Activated CD4-positive, alpha-beta T cell treated with anti-CD3 and anti-CD28 coated beads, Interleukin-2, amount 50 U/mL, for 1 hour (primary cell): ENCODE data around the gene AOC3.
"Not testable (repeated sequence)": the region's sequence is repeated elsewhere in the genome, so short reads cannot be mapped to it uniquely, and the experiment has no call there.

Source experiments
- DNase-seq: peaks from one replicate; pipeline ENCODE4 v3.0.0-alpha.2; 2020

The AOC3 gene

DNA sequence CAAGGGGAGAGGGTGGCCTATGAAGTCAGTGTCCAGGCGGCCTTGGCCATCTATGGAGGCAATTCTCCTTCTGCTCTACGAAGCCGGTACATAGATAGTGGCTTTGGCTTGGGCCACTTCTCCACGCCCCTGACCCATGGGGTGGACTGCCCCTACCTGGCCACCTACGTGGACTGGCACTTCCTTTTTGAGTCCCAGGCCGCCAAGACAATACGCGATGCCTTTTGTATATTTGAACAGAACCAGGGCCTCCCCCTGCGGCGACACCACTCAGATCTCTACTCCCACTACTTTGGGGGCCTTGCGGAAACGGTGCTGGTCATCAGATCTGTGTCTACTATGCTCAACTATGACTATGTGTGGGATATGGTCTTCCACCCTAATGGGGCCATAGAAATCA is 17.3 kb downstream of the AOC3 start:
- no peak for DNase-seq

DNA sequence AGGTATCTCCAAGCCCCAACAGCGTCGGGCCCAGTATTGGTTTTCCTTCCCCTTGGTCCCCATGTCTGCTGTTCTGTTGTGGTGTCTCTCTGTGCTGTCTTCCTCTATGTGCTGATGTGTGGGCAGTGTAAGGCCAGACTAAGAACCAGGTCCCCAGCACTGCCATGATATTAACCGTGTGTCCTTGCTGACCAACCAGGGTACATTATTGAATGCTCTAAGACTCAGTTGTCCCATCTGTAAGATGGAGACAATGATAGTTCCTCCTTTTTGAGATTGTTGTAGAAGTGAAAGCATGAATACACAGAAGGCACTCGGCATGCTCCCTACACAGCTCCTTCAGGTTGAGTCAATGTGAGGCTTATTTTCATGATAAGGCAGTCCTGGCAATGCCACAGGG is 20.6 kb downstream of the AOC3 start:
- no peak for DNase-seq

DNA sequence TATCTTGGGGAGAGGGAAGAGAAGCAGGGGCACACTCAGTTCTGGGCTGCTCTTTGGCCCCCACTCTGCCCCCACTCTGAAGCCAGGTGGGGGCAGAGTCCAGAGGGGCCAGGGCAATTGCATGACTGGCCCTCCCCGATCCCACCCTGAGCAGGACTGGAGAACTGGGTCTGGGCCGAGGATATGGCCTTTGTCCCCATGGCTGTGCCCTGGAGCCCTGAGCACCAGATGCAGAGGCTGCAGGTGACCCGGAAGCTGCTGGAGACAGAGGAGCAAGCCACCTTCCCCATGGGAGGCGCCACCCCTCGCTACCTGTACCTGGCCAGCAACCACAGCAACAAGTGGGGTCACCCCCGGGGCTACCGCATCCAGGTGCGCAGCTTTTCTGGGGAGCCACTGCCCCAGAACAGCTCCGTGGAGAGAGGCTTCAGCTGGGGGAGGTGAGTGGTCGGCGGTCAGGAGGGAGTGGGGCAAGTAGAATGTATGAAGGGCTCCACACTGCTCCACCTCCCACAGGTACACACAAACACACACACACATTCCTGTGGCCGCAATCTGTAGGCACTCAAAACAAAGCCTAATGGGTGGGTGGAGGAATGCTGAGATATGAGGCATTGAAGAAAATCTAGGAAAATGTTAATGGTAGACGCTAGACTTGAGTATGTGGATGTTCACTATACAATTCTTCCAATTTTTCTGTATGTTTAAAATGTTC is 21.4 kb downstream of the AOC3 start:
- no peak for DNase-seq

DNA sequence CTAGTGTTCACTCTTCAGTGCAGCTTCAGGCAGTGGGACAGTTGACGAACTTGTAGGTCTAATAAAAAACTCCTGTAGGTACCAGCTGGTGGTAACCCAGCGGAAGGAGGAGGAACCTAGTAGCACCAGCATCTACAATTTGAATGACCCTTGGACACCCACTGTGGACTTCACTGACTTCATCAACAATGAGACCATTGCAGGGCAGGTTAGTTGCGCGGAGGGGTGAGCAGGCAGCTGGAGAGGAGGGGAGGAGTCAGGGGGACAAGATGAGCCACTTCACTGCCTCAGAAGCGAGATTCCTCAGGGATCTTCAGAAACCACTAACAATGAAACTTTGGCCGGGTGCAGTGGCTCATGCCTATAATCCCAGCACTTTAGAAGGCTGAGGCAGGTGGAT is 22.3 kb downstream of the AOC3 start:
- DNase-seq, result no peak

- not testable (repeated sequence) for DNase-seq
These were observed 23.1 kb downstream of the AOC3 start for GRCh38 chr17:42873932-42874695.

- no peak for DNase-seq
These were observed 26.0 kb downstream of the AOC3 start for GRCh38 chr17:42877037-42877436.

- no peak for DNase-seq
These were observed 27.3 kb downstream of the AOC3 start for GRCh38 chr17:42878123-42878880.

DNA sequence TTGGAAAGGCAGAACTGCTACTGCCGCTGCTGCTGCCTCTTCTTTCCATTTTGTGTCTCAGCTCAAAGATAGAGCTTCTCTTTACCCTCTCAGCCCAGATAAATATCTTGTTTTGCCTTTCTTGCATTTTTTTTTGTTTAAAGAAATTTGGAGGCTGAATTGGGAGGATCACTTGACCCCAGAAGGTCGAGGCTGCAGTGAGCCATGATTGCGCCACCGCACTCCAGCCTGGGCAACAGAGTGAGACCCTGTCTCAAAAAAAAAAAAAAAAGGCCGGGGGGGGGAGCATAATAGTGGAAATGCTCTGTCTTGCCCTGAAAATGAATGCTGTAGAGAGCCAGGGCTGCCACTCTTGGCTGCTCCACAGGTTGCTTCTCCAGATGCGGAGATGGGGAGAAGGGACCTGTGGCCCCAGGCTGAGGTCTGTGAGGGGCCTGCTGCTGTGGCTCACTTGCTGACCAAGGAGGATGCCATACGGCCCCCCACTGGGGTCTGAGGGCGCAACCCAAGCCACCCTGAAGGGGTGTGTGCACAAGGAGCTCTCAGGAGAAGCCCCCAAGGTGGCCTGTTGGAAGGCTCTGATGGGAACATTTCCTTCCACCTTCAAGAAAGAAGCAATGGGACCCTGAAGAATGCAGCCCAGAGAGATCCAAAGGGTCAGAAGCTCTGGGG is 28.1 kb downstream of the AOC3 start:
- no peak for DNase-seq

DNA sequence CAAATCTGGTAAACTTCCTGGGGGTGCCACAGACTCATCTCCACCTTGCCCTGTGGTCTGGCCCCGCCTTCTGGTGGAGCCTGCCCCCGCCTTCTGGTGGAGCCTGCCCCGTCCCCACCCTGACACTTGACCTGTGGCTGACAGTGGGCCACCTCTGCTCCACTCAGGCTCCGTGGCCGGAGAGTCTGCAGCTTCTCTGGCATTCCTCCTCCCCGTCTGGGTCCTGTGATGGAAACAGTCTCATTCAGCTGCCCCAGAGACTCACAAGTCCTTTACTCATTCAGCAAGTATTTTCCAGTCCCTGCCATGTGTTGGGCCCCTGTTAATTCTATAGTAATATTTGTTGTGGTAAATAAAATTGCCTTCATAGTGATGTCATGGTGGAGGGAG is 28.6 kb downstream of the AOC3 start:
- DNase-seq, result no peak

GRCh38 chr17:42880776-42881310 is 29.8 kb downstream of the AOC3 start:
- DNase-seq, result no peak

- DNase-seq, result not testable (repeated sequence)
These were observed 30.7 kb downstream of the AOC3 start for GRCh38 chr17:42881706-42882105.

- DNase-seq, result no peak
These were observed 31.2 kb downstream of the AOC3 start for GRCh38 chr17:42882166-42882565.

GRCh38 chr17:42883802-42884558 is 33.0 kb downstream of the AOC3 start:
- DNase-seq, result no peak

DNA sequence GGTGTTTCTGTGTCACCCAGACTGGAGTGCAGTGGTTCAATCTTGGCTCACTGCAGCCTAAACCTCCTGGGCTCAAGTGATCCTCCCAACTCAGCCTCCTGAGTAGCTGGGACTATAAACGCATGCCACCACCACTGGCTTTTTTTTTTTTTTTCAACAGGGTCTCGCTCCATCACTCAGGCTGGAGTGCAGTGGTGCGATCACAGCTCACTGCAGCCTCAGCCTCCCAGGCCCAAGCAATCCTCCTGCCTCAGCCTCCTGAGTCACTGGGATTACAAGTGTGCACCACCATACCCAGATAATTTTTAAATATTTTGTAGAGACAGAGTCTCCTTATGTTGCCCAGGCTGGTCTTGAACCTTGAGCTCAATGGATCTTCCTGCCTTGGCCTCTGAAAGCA is 34.8 kb downstream of the AOC3 start:
- not testable (repeated sequence) for DNase-seq

DNA sequence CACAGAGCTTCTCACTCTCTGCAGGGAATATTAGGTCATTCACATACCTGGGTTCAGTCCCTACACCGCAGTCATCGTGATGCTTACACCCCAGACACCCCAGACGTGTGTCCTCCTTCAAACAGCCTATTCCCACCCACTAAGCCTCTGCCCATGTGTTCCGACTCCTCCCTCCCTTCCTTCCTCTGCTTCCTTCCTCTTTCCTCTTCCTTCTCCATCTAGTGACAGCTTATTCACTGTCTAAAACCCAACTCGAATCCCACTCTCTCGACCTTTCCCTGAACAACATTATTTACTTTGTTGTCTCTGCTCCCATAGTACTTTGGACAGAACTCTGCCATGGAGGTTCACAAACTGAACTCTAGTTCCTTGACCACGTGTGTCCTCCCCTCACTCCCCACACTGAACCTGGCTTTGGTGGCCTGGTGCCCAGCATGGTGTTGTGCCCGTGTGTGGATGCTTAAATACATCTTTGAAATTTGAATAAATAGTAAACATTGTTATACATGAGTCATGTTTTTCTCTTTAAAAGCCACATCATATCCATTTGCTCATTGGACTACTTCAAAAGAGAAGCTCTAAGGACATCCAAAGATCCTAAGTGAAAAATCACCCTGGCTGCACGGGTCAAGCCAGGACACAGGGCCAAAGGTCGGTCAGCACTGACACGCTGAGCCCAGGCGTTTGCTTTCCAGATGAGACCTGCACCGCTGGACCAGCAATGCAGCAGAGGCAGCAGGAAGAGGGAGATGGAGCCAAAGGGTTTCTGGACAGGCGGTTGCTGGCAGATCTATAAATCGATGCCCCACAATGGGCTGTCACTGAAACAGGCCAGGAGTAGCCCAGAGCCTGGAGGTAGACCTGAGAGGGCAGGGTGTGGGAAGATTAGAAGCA is 35.5 kb downstream of the AOC3 start:
- no peak for DNase-seq

DNA sequence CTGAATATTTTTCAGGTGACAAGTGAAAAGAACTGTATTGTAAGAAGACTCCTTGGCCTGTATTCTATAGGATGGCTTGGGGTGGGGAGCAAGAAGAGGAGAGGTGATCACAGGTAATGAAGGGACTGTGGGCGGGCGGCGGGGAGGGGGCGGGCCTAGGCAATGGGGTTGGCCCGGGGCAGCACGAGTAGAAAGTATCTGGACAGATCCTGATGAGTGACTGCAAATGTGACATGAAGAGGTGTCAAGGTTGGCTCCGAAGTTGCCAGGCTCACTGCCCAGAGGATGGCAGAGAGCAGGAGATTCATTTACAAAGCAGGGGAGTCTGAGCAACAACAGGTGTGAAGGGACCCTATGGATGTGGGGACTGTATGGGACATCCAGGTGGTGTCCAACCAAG is 38.8 kb downstream of the AOC3 start:
- DNase-seq, result no peak

GRCh38 chr17:42891539-42892152 is 40.6 kb downstream of the AOC3 start:
- DNase-seq, result no peak

GRCh38 chr17:42893359-42893758 is 42.4 kb downstream of the AOC3 start:
- DNase-seq, result no peak

DNA sequence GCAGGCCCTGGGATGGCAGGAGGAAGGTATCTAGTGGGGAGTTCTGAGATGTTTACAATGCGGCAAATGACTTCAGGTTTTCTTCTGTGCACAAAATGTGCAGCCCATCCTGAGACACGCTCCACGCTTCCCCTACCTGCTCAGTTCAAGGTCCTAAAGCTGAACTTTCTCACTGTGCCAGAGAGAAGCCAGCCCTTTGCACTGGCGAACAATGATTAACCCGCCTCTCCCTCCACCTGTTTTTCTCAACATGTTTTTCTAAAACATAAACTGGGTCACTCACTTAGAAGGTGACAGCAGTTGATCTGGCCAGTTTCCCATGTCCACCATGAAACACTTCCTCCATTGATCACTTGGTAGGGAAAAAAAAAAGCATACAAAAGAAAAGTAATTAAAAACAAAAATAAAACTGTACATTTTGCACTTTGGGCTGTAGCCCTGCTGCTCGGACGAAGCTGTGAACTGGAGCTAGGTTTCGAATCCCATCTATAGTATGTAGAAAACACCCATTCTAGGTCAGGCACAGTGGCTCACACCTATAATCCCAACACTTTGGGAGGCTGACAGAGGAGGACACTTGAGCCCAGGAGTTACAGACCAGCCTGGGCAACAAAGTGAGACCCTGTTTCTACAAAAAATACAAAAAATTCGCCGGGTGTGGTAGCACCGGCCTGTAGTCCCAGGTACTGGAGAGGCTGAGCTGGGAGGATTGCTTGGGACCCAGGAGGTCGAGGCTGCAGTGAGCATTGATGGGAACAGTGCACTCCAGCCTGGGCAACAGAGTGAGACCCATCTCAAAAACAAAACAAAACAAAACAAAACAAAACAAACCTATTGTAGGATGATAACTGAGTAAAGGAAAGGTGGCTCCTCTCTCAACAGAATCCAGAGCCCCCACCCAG is 43.5 kb downstream of the AOC3 start:
- no peak for DNase-seq

DNA sequence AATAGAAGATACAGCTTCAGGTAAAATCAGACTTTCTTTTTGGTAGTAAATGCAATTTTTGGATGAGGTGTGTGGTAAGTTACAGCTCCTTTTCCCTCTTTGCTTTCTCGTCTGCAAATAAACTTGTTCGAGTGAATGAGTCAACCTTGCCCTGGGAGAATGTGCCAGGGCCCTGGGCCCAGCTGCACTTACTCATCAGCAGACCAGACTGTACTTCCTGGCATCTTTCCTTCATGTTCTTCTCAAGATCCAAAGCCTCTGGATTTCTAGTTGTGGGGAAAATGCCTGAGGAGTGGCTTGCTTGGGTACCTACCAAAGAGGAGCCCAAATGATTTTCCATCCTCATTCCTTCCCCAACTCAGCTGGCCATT is 44.2 kb downstream of the AOC3 start:
- DNase-seq, result no peak
